H1 (cell line): ENCODE data around the gene FAM76B. TPM values are rescaled to one million over a fixed set of nuclear protein-coding genes. Genes with fewer than 3 reads are reported as not detected.

Experiments used
- CTCF ChIA-PET: fragments of 300-600 bp; sonication (Branson Sonifier 250); formaldehyde crosslinking; loops from one replicate; lab custom pipeline; 2021; ENCODE audit not compliant: partially characterized antibody; lab: Charles Lee
- POLR2A ChIA-PET: fragments of 300-600 bp; sonication (Branson Sonifier 250); formaldehyde crosslinking; loops from one replicate; lab custom pipeline; 2021; ENCODE audit warnings: inconsistent platforms; ENCODE audit not compliant: partially characterized antibody; lab: Charles Lee
- DNase-seq, 2 experiments: peaks; one replicate each; pipeline versions ENCODE4 v3.0.0 to v3.0.0-alpha.2; 2010 to 2022; ENCODE audit warnings: low spot score in 2 of 2, low read depth in 1 of 2, mixed read lengths in 1 of 2
- FAIRE-seq: peaks from 2 replicates; lab custom pipeline; 2011; peaks lifted over from hg19 to GRCh38; lab: Jason Lieb, UNC
- H2AFZ ChIP-seq: 2 replicates; pipeline ENCODE4 v1.8.1; 2012; ENCODE audit warnings: low read length, inconsistent platforms
- H2AK5ac ChIP-seq: 2 replicates; pipeline ENCODE4 v1.6.1; 2013; ENCODE audit warnings: low read depth, low read length
- H2BK120ac ChIP-seq: replicated peaks from 2 replicates; pipeline ENCODE3; 2013; ENCODE audit warnings: low read depth, low read length, inconsistent platforms
- H2BK12ac ChIP-seq: 2 replicates; pipeline ENCODE4 v1.6.1; 2013; ENCODE audit warnings: low read depth, low read length
- H2BK15ac ChIP-seq: 2 replicates; pipeline ENCODE4 v1.6.1; 2013; ENCODE audit warnings: low read length
- H2BK20ac ChIP-seq: 2 replicates; pipeline ENCODE4 v1.6.1; 2013; ENCODE audit warnings: low read length
- H2BK5ac ChIP-seq: 2 replicates; pipeline ENCODE4 v1.6.1; 2013; ENCODE audit warnings: low read depth, low read length
- H3K14ac ChIP-seq: 2 replicates; pipeline ENCODE4 v1.6.1; 2013; ENCODE audit warnings: inconsistent platforms; ENCODE audit not compliant: insufficient read length
- H3K18ac ChIP-seq: 2 replicates; pipeline ENCODE4 v1.6.1; 2013; ENCODE audit warnings: low read length; ENCODE audit errors: extremely low read depth
- H3K23ac ChIP-seq: 2 replicates; pipeline ENCODE4 v1.6.1; 2013; ENCODE audit warnings: inconsistent platforms; ENCODE audit not compliant: insufficient read length
- H3K23me2 ChIP-seq: 2 replicates; pipeline ENCODE4 v1.6.1; 2013; ENCODE audit warnings: low read depth, low read length
- H3K27ac ChIP-seq: 2 replicates; pipeline ENCODE4 v1.6.1; 2011; ENCODE audit warnings: low read depth, low read length, inconsistent platforms
- H3K27me3 ChIP-seq, 4 experiments: replicated peaks in 1 of 4; 1 replicate in 1 of 4; 2 replicates in 3 of 4; pipeline versions ENCODE4 v1.6.1 to v1.8.1; 2011 to 2013; ENCODE audit warnings: low read length in 3 of 4, mild to moderate bottlenecking in 3 of 4, inconsistent platforms in 2 of 4, mixed read lengths in 2 of 4, moderate library complexity in 1 of 4; ENCODE audit not compliant: control insufficient read depth in 3 of 4, insufficient read depth in 3 of 4; ENCODE audit errors: extremely low read depth in 1 of 4
- H3K36me3 ChIP-seq, 4 experiments: 2 replicates each; pipeline versions ENCODE4 v1.6.1 to v1.8.1; 2011 to 2013; ENCODE audit warnings: mild to moderate bottlenecking in 4 of 4, low read length in 3 of 4, moderate library complexity in 2 of 4, control low read depth in 1 of 4, inconsistent platforms in 1 of 4; ENCODE audit not compliant: insufficient read depth in 4 of 4, control insufficient read depth in 2 of 4
- H3K4ac ChIP-seq: replicated peaks from 2 replicates; pipeline ENCODE3; 2013; ENCODE audit warnings: low read length, low read depth, mixed read lengths, inconsistent platforms; ENCODE audit not compliant: insufficient read length
- H3K4me1 ChIP-seq, 4 experiments: replicated peaks in 1 of 4; 1 replicate in 1 of 4; 2 replicates in 3 of 4; pipeline versions ENCODE4 v1.6.1 to v1.8.1; 2011 to 2013; ENCODE audit warnings: low read length in 3 of 4, inconsistent platforms in 2 of 4, mixed read lengths in 1 of 4; ENCODE audit not compliant: insufficient read depth in 4 of 4, control insufficient read depth in 3 of 4
- H3K4me2 ChIP-seq, 2 experiments: 2 replicates each; pipeline versions ENCODE4 v1.6.1 to v1.8.1; 2011 to 2013; ENCODE audit warnings: low read depth in 2 of 2, low read length in 2 of 2, control low read depth in 1 of 2, inconsistent platforms in 1 of 2, mild to moderate bottlenecking in 1 of 2; ENCODE audit not compliant: insufficient read depth in 1 of 2
- H3K4me3 ChIP-seq, 4 experiments: fragments of 200-600, 300-600 bp in 1 of 4; sonication (generic), shearing (Covaris generic), sonication (Bioruptor Twin) in 1 of 4; 2 replicates each; pipeline versions ENCODE4 v1.5.1 to v1.8.1; 2011 to 2016; ENCODE audit warnings: low read length in 4 of 4, low read depth in 3 of 4, control low read depth in 2 of 4, inconsistent platforms in 2 of 4, mild to moderate bottlenecking in 2 of 4, mixed read lengths in 1 of 4, moderate library complexity in 1 of 4; ENCODE audit not compliant: insufficient read depth in 2 of 4; ENCODE audit errors: extremely low read depth in 1 of 4
- H3K56ac ChIP-seq: replicated peaks from 2 replicates; pipeline ENCODE3; 2013; ENCODE audit warnings: low read depth, mild to moderate bottlenecking, mixed read lengths, low read length, inconsistent platforms; ENCODE audit not compliant: insufficient read length
- H3K79me1 ChIP-seq: 2 replicates; pipeline ENCODE4 v1.6.1; 2013; ENCODE audit warnings: low read depth, low read length, control low read depth
- H3K79me2 ChIP-seq, 2 experiments: 2 replicates each; pipeline versions ENCODE4 v1.6.1 to v1.8.1; 2012 to 2013; ENCODE audit warnings: low read length in 2 of 2, mild to moderate bottlenecking in 2 of 2, inconsistent platforms in 1 of 2; ENCODE audit not compliant: insufficient read depth in 2 of 2, control insufficient read depth in 1 of 2
- H3K9ac ChIP-seq, 4 experiments: replicated peaks in 1 of 4; 1 replicate in 1 of 4; 2 replicates in 3 of 4; pipeline versions ENCODE4 v1.6.1 to v1.8.1; 2011 to 2013; ENCODE audit warnings: low read depth in 3 of 4, low read length in 3 of 4, control low read depth in 2 of 4, mild to moderate bottlenecking in 2 of 4, moderate library complexity in 2 of 4, inconsistent platforms in 1 of 4; ENCODE audit errors: extremely low read depth in 1 of 4
- H3K9me3 ChIP-seq, 2 experiments: 2 replicates each; pipeline versions ENCODE4 v1.6.1 to v1.8.1; 2012 to 2013; ENCODE audit warnings: mild to moderate bottlenecking in 2 of 2, moderate library complexity in 2 of 2, control low read depth in 1 of 2, inconsistent platforms in 1 of 2, low read depth in 1 of 2, low read length in 1 of 2, mixed read lengths in 1 of 2; ENCODE audit not compliant: insufficient read depth in 2 of 2
- H4K20me1 ChIP-seq, 2 experiments: replicated peaks in 1 of 2; 2 replicates each; pipeline versions ENCODE3 to v1.8.1; 2011 to 2013; ENCODE audit warnings: inconsistent platforms in 2 of 2, low read length in 2 of 2, mild to moderate bottlenecking in 1 of 2; ENCODE audit not compliant: insufficient read depth in 2 of 2, control insufficient read depth in 1 of 2
- H4K5ac ChIP-seq: 2 replicates; pipeline ENCODE4 v1.6.1; 2013; ENCODE audit warnings: low read length, low read depth, mixed read lengths, inconsistent platforms; ENCODE audit not compliant: insufficient read length
- H4K8ac ChIP-seq: 2 replicates; pipeline ENCODE4 v1.8.0; 2013; ENCODE audit warnings: mild to moderate bottlenecking, moderate library complexity, low read length, inconsistent platforms; ENCODE audit not compliant: insufficient read depth; ENCODE audit errors: extremely low read depth
- H4K91ac ChIP-seq: replicated peaks from 2 replicates; pipeline ENCODE3; 2013; ENCODE audit warnings: low read length, mixed read lengths, inconsistent platforms; ENCODE audit not compliant: insufficient read length
- EP300 ChIP-seq, 2 experiments: IDR thresholded peaks; 1 replicate in 1 of 2; 2 replicates in 1 of 2; pipeline ENCODE4 v1.6.1; 2011 to 2012; ENCODE audit warnings: low read depth in 2 of 2, low read length in 2 of 2, mild to moderate bottlenecking in 2 of 2, borderline replicate concordance in 1 of 2, inconsistent platforms in 1 of 2, moderate library complexity in 1 of 2
- GTF2F1 ChIP-seq: IDR thresholded peaks from 2 replicates; pipeline ENCODE4 v1.6.1; 2012; ENCODE audit warnings: low read depth, low read length, improper control_type of control experiment, borderline replicate concordance
- NRF1 ChIP-seq: IDR thresholded peaks from 2 replicates; pipeline ENCODE4 v1.6.1; 2011; ENCODE audit warnings: mild to moderate bottlenecking, low read depth, low read length, improper control_type of control experiment
- SIN3A ChIP-seq, 2 experiments: IDR thresholded peaks in 1 of 2; conservative IDR thresholded peaks in 1 of 2; 2 replicates each; pipeline ENCODE4 v1.6.1; 2011 to 2012; ENCODE audit warnings: low read length in 2 of 2, improper control_type of control experiment in 1 of 2, low read depth in 1 of 2, mild to moderate bottlenecking in 1 of 2
- SP4 ChIP-seq: IDR thresholded peaks from 2 replicates; pipeline ENCODE4 v1.6.1; 2012; ENCODE audit warnings: low read length, inconsistent platforms
- SUZ12 ChIP-seq: fragments of 200-600 bp; sonication (generic); IDR thresholded peaks from 2 replicates; pipeline ENCODE4 v1.6.1; 2012; ENCODE audit warnings: mild to moderate bottlenecking, inconsistent platforms, low read length, moderate library complexity, mixed read lengths
- YY1 ChIP-seq: IDR thresholded peaks from 2 replicates; pipeline ENCODE4 v1.6.1; 2011; ENCODE audit warnings: low read depth, mild to moderate bottlenecking, low read length
- WGBS, 2 experiments: shearing (Covaris generic) in 1 of 2; methylation state at CpG; one replicate each; pipeline versions ENCODE4 v1.1.6 to v1.1.7; 2013 to 2015; ENCODE audit warnings: low lambda C conversion rate in 2 of 2, mixed read lengths in 2 of 2, inconsistent platforms in 1 of 2, low coverage in 1 of 2, missing lambda C conversion rate in 1 of 2; ENCODE audit not compliant: insufficient replicate concordance in 2 of 2, insufficient coverage in 1 of 2, insufficient read length in 1 of 2; ENCODE audit errors: extremely low coverage in 1 of 2, missing lambda C conversion rate in 1 of 2; 5-methylcytosine and 5-hydroxymethylcytosine counted together
- polyA plus RNA-seq, 7 experiments: library from polyadenylated mRNA; depleted of rRNA in 3 of 7; stranded (reverse) in 5 of 7; unstranded in 2 of 7; fragments of >200 nt in 5 of 7; fragments of 200-250 nt in 2 of 7; gene quantifications; 1 replicate in 5 of 7; 2 replicates in 1 of 7; 4 replicates in 1 of 7; pipeline versions ENCODE4 v1.2.1 to v1.2.3, GENCODE V29; 2011 to 2013; ENCODE audit warnings: missing spikeins in 2 of 7, mixed read lengths in 2 of 7
- total RNA-seq: library from RNA; stranded (reverse); fragmentation: NEBNext Ultra II Directional; extraction: Animal tissue kit (Norgen Biotek cat#: 25700); gene quantifications from 2 replicates; pipeline ENCODE4 v1.2.1, GENCODE V29; 2021
- TF ChIP-seq, protein P1 (sequence below): IDR thresholded peaks from 2 replicates; pipeline ENCODE4 v1.6.1; 2011; ENCODE audit warnings: low read depth, mild to moderate bottlenecking, low read length; ENCODE audit not compliant: insufficient read depth
- TF ChIP-seq, protein P2 (sequence below): IDR thresholded peaks from 2 replicates; pipeline ENCODE4 v1.6.1; 2011; ENCODE audit warnings: low read length, improper control_type of control experiment

FAM76B gene
- total and polyA plus RNA-seq, 2 of the 8 experiments (the other 6 are each of a cell fraction or from before 2014, with no cell fraction given), result 11.0 to 22.3 TPM

DNA sequence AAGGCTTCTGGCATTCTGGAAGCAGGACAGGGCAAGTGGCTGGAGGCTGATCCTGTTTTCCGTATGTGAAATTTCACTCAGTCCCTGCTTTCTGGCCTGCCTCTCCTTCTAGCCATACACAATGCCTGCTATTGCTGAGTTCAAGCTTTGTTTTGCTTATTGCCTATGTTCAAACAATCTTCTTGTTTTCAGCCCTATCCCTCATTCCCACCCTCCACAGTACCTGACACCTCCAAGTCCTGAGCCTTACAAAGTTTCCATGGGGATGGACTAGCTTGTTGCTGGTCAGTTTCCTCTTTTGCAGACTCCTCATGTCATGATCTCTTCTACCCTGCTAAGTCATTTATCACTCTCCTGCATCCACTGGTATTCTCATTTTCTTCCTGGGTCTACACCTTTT is 38.1 kb downstream of the FAM76B start:
- H3K56ac ChIP-seq, result no peak overlapping the region
- H3K4ac ChIP-seq, result no peak overlapping the region
- 100% methylated on average over 1 of the region's 1 CpG; no CpG with 5 or more reads in 1 of the 2 experiments for WGBS, 2 experiments
- H4K91ac ChIP-seq, result no peak overlapping the region
- no peaks in the 10 kb centered on the region for H4K20me1 ChIP-seq
- no peaks in the 10 kb centered on the region for H3K79me2 ChIP-seq
- H3K4me2 ChIP-seq, result no peak overlapping the region
- no peak overlapping the region for H4K5ac ChIP-seq
- H2AK5ac ChIP-seq, result no peak overlapping the region
- H4K8ac ChIP-seq, result no peak overlapping the region
- no peak overlapping the region for H3K18ac ChIP-seq
- H2AFZ ChIP-seq, result no peak overlapping the region
- no peak for DNase-seq
- no peak overlapping the region for H2BK15ac ChIP-seq
- FAIRE-seq, result no peak
- POLR2A ChIA-PET, result no interaction called here
- H3K27ac ChIP-seq, result no peak overlapping the region
- no peaks in the 10 kb centered on the region for H3K27me3 ChIP-seq
- H2BK20ac ChIP-seq, result no peak overlapping the region
- H3K9me3 ChIP-seq, result no peaks in the 10 kb centered on the region
- no peaks in the 10 kb centered on the region for H3K4me1 ChIP-seq
- H2BK5ac ChIP-seq, result no peak overlapping the region
- no peaks in the 10 kb centered on the region for H3K23me2 ChIP-seq
- H3K4me3 ChIP-seq, result no peak overlapping the region
- H2BK12ac ChIP-seq, result no peak overlapping the region
- no peak overlapping the region for H3K23ac ChIP-seq
- CTCF ChIA-PET, result interaction anchor here (0.7 to 3.1 kb wide), 7 partner anchors 12 to 600 kb away, joined by 3 to 26 read pairs (median 4); no protein-coding TSS in a partner anchor
- H3K14ac ChIP-seq, result no peak overlapping the region
- H3K36me3 ChIP-seq, result no peaks in the 10 kb centered on the region
- no peaks in the 10 kb centered on the region for H3K79me1 ChIP-seq
- no peak overlapping the region for H2BK120ac ChIP-seq
- TF ChIP-seq EP300 (IDR thresholded peaks at IDR 0.05; ENCODE audit: borderline replicate concordance in 1 of 2, low read depth in 2 of 2, low read length in 2 of 2) (no peak), GTF2F1 (no peak), NRF1 (no peak), SUZ12 (no peak), SP4 (no peak), YY1 (no peak), SIN3A (conservative IDR thresholded peaks at IDR 0.05 in 1 of 2, IDR thresholded peaks at IDR 0.05 in 1 of 2; ENCODE audit: low read depth in 1 of 2, low read length in 2 of 2) (no peak)
- TF ChIP-seq, protein P1, sequence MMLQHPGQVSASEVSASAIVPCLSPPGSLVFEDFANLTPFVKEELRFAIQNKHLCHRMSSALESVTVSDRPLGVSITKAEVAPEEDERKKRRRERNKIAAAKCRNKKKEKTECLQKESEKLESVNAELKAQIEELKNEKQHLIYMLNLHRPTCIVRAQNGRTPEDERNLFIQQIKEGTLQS, result no peak
- TF ChIP-seq, protein P2, sequence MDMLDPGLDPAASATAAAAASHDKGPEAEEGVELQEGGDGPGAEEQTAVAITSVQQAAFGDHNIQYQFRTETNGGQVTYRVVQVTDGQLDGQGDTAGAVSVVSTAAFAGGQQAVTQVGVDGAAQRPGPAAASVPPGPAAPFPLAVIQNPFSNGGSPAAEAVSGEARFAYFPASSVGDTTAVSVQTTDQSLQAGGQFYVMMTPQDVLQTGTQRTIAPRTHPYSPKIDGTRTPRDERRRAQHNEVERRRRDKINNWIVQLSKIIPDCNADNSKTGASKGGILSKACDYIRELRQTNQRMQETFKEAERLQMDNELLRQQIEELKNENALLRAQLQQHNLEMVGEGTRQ, result no peak
- no peak overlapping the region for H3K9ac ChIP-seq
